IMR-90 (cell line): Measurements from ENCODE around the gene ALK.

Experiments used
- CHD1 ChIP-seq: IDR thresholded peaks from 2 replicates; pipeline ENCODE4 v1.6.1; 2012; ENCODE audit warnings: low read depth, low read length, improper control_type of control experiment
- CTCF ChIP-seq: conservative IDR thresholded peaks from 2 replicates; pipeline ENCODE4 v1.5.1; 2012; ENCODE audit warnings: mild to moderate bottlenecking, low read depth, low read length, improper control_type of control experiment
- MAFK ChIP-seq: IDR thresholded peaks from 2 replicates; pipeline ENCODE4 v1.6.1; 2012; ENCODE audit warnings: low read depth, low read length, improper control_type of control experiment
- RFX5 ChIP-seq: IDR thresholded peaks from 2 replicates; pipeline ENCODE4 v1.8.0; 2012; ENCODE audit warnings: low read depth, mild to moderate bottlenecking, low read length, moderate library complexity
- USF2 ChIP-seq: fragments of 150-350 bp; IDR thresholded peaks from 2 replicates; pipeline ENCODE4 v1.6.1; 2017; ENCODE audit warnings: mild to moderate bottlenecking, antibody characterized with exemption, low read length, low read depth

DNA sequence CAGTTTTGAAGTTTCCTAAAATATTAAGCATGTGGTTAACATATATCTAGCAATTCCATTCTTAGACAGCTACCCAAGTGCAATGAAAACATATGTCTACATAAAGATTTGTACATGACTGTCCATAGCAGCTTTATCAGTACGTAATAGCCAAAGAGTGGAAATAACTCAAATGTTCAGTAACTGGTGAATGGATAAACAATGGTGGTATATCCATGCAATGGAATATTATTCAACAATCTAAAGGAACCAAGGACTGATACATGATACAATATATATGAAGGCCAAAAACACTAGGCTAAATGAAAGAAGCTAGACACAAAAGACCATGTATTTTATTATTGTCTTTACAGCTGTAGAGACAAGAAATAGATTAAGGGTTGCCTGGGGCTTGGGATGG lies 361.4 kb downstream of the ALK start:
- TF ChIP-seq CHD1 (no peak), CTCF (no peak), MAFK (no peak), USF2 (no peak), RFX5 (no peak)
